Measurements from ENCODE around the gene TAS2R31.

TAS2R31 gene

GRCh38 chr12:10994307-10994706, 36.9 kb downstream of the TAS2R31 start:
- DNase-seq, result no peak

GRCh38 chr12:10989107-10989506, 42.1 kb downstream of the TAS2R31 start:
- DNase-seq, result no peak

GRCh38 chr12:10986812-10987211, 44.4 kb downstream of the TAS2R31 start, which contains the start of gene TAS2R50:
Gene TAS2R50 (minus strand): TSS chr12:10986912. CDS start chr12:10986860, 52 bp downstream.
- no peak for DNase-seq

- DNase-seq, result peak; percentile 11
Measured at GRCh38 chr12:10982244-10982643, 49.0 kb downstream of the TAS2R31 start.

All from OCI-M1 (cell line).